Type B pancreatic cell (in vitro differentiated cells): ENCODE measurements around the gene YTHDF1. TPM values are rescaled to one million over a fixed set of nuclear protein-coding genes. Genes with fewer than 3 reads are reported as not detected.

ENCODE experiments used
- DNase-seq: peaks from one replicate; pipeline ENCODE4 v3.0.0; 2021; ENCODE audit warnings: mixed read lengths; ENCODE audit not compliant: unreplicated experiment; ENCODE audit errors: extremely low spot score
- H3K27ac Mint-ChIP-seq: 2 replicates; pipeline ENCODE4 v1.8.0; 2021; ENCODE audit warnings: mild to moderate bottlenecking, mixed read lengths
- H3K27me3 Mint-ChIP-seq: 2 replicates; pipeline ENCODE4 v1.8.0; 2021; ENCODE audit warnings: mixed read lengths
- H3K36me3 Mint-ChIP-seq: 2 replicates; pipeline ENCODE4 v1.8.0; 2021; ENCODE audit warnings: mixed read lengths
- H3K4me1 Mint-ChIP-seq: one replicate; pipeline ENCODE4 v1.8.0; 2021; ENCODE audit warnings: mixed read lengths; ENCODE audit not compliant: unreplicated experiment
- H3K4me3 Mint-ChIP-seq: 2 replicates; pipeline ENCODE4 v1.8.0; 2021; ENCODE audit warnings: mild to moderate bottlenecking, mixed read lengths
- H3K9me3 Mint-ChIP-seq: 2 replicates; pipeline ENCODE4 v1.8.0; 2021; ENCODE audit warnings: mixed read lengths
- CTCF ChIP-seq: fragments of 200-600 bp; sonication (generic); conservative IDR thresholded peaks from 2 replicates; pipeline ENCODE4 v1.5.0; 2021; ENCODE audit warnings: antibody characterized with exemption, mild to moderate bottlenecking
- total RNA-seq: library from RNA; stranded (reverse); gene quantifications from 2 replicates; pipeline ENCODE4 v1.2.1, GENCODE V29; 2021; ENCODE audit warnings: low replicate concordance

YTHDF1 gene
- total RNA-seq, 1 donor from 2014 or later: 50.4 TPM

GRCh38 chr20:63151554-63152321 lies 64.2 kb downstream of the YTHDF1 start:
- H3K36me3 Mint-ChIP-seq: no peaks in the 10 kb centered on the region
- no peak for TF ChIP-seq CTCF
- H3K27me3 Mint-ChIP-seq: peaks cover 43% of the 10 kb centered on the region
- no peak for DNase-seq
- no peak overlapping the region for H3K27ac Mint-ChIP-seq
- peaks cover 9% of the 10 kb centered on the region for H3K9me3 Mint-ChIP-seq
- H3K4me3 Mint-ChIP-seq: no peak overlapping the region
- H3K4me1 Mint-ChIP-seq: no peaks in the 10 kb centered on the region

DNA sequence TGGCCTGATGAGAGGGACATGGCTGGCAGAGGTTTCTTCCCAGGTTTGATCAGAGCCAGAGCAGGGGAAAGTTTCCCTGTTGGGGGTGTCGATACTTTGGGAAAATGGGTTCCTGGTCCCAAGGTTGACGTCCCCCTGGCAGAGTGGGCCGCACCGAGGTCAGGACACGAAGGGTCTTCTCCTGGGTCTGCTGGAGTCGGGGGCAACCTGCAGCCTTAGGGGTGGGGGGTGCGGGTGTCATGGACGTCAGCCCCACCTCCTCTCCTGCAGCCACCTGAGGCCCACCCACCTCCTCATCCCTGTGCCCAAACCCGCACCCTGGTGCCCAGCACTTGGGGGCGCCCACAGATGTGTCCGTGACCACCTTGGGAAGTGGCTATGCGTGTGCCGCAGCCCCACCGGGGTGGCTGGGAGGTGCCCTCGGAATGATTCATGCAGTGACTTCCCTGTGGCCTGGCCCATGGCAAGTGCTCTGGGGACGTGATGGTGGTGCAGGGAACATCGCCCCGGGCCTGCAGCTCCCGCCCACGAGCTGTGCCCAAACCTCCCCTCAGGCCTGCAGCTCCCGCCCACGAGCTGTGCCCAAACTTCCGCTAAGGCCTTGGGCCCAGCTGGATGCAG lies 64.9 kb downstream of the YTHDF1 start:
- peaks cover 41% of the 10 kb centered on the region for H3K27me3 Mint-ChIP-seq
- TF ChIP-seq CTCF: no peak
- no peak overlapping the region for H3K4me3 Mint-ChIP-seq
- H3K9me3 Mint-ChIP-seq: peaks cover 9% of the 10 kb centered on the region
- H3K36me3 Mint-ChIP-seq: no peaks in the 10 kb centered on the region
- no peak for DNase-seq
- H3K27ac Mint-ChIP-seq: no peak overlapping the region
- H3K4me1 Mint-ChIP-seq: no peaks in the 10 kb centered on the region

- peaks cover 44% of the 10 kb centered on the region for H3K27me3 Mint-ChIP-seq
- H3K4me3 Mint-ChIP-seq: no peak overlapping the region
- H3K27ac Mint-ChIP-seq: no peak overlapping the region
- DNase-seq: no peak
- H3K4me1 Mint-ChIP-seq: no peaks in the 10 kb centered on the region
- H3K36me3 Mint-ChIP-seq: no peaks in the 10 kb centered on the region
- H3K9me3 Mint-ChIP-seq: peaks cover 9% of the 10 kb centered on the region
- TF ChIP-seq CTCF: no peak
Measured at GRCh38 chr20:63150391-63150898, 65.5 kb downstream of the YTHDF1 start.

DNA sequence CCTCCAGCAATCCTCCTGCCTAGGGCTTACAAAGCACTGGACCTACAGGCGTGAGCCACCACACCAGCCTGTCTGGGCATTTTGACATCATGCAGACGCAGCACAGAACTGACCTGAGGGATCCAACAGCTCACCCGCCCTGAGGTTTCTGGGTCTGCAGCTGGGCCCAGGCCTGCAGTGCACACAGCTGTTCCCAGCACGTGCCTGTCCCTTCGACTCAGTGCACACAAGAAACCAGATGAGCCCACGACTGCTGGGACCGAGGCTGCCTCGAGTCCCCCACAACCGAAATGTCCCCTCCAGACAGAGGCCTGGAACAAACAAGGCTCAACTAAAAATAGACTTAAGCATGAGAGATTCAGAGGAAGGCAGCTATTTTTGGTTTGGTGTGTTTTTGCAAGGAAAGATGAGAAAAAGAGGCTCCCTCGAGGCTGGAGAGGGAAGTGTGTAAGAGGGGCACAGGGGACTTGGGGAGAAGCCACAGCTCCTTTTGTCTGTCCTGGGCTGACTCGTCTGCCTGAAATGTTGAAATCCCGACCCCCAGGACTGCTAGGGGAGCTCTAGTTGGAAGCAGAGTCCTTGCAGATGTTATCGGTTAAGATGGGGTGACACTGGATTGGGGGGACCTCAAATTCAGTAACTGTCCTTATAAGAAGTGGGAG lies 66.3 kb downstream of the YTHDF1 start:
- DNase-seq: no peak
- H3K27me3 Mint-ChIP-seq: peaks cover 41% of the 10 kb centered on the region
- peaks cover 9% of the 10 kb centered on the region for H3K9me3 Mint-ChIP-seq
- no peak overlapping the region for H3K4me3 Mint-ChIP-seq
- H3K4me1 Mint-ChIP-seq: no peaks in the 10 kb centered on the region
- H3K27ac Mint-ChIP-seq: no peak overlapping the region
- no peaks in the 10 kb centered on the region for H3K36me3 Mint-ChIP-seq
- no peak for TF ChIP-seq CTCF

GRCh38 chr20:63148696-63149095 lies 67.2 kb downstream of the YTHDF1 start:
- Mint-ChIP-seq H3K9me3 (peaks cover 9% of the 10 kb centered on the region), H3K27me3 (peaks cover 43% of the 10 kb centered on the region), H3K4me3 (no peak overlapping the region), H3K27ac (no peak overlapping the region), H3K4me1 (no peaks in the 10 kb centered on the region), H3K36me3 (no peaks in the 10 kb centered on the region)
- no peak for TF ChIP-seq CTCF
- DNase-seq: no peak
